ENCODE results near the gene BSG. TPM values are rescaled to one million over a fixed set of nuclear protein-coding genes. Genes with fewer than 3 reads are reported as not detected.

BSG gene
- total RNA-seq, 4 donors from 2014 or later, result 303 to 400 (median 324) TPM

- TF ChIP-seq CTCF (IDR thresholded peaks at IDR 0.05) (no peak), EP300 (IDR thresholded peaks at IDR 0.05) (no peak), POLR2A (IDR thresholded peaks at IDR 0.05) (no peak)
- H3K4me3 ChIP-seq, result no peak overlapping the region
- 86 to 89% methylated on average over 31 to 33 of the region's 46 CpGs for WGBS, 2 donors
- DNase-seq (ENCODE audit: low spot score in 2 of 2), result no peak
- no peaks in the 10 kb centered on the region for H3K27me3 ChIP-seq
- peaks cover 0 to 52% (median 22%) of the 10 kb centered on the region in 4 donors for H3K4me1 ChIP-seq
- no peaks in the 10 kb centered on the region for H3K9me3 ChIP-seq
- no peak overlapping the region for H3K27ac ChIP-seq
- peaks cover 4 to 65% (median 18%) of the 10 kb centered on the region in 3 donors for H3K36me3 ChIP-seq
Measured at GRCh38 chr19:579111-579841, 6.9 kb downstream of the BSG start.

- Histone ChIP-seq H3K36me3 (peaks cover 4 to 65% (median 18%) of the 10 kb centered on the region in 3 donors), H3K27ac (no peak overlapping the region), H3K4me3 (no peak overlapping the region), H3K27me3 (peaks cover 0 to 3% of the 10 kb centered on the region in 2 donors), H3K4me1 (peaks cover 0 to 48% (median 17%) of the 10 kb centered on the region in 4 donors), H3K9me3 (no peaks in the 10 kb centered on the region)
- DNase-seq (ENCODE audit: low spot score in 2 of 2), result no peak
- TF ChIP-seq CTCF (IDR thresholded peaks at IDR 0.05), result no peak
- TF ChIP-seq EP300 (IDR thresholded peaks at IDR 0.05), result no peak
- no peak for TF ChIP-seq POLR2A (IDR thresholded peaks at IDR 0.05)
- WGBS, 2 donors, result 56 to 91% methylated on average over 1 to 11 of the region's 11 CpGs
Measured at GRCh38 chr19:579842-580155, 7.4 kb downstream of the BSG start.

GRCh38 chr19:580274-580835 is 8.0 kb downstream of the BSG start:
- peaks cover 4 to 65% (median 18%) of the 10 kb centered on the region in 3 donors for H3K36me3 ChIP-seq
- H3K27ac ChIP-seq, result no peak overlapping the region
- H3K9me3 ChIP-seq, result no peaks in the 10 kb centered on the region
- 85 to 86% methylated on average over 14 to 21 of the region's 22 CpGs for WGBS, 2 donors
- TF ChIP-seq POLR2A (IDR thresholded peaks at IDR 0.05) (no peak), EP300 (IDR thresholded peaks at IDR 0.05) (no peak), CTCF (IDR thresholded peaks at IDR 0.05) (no peak)
- H3K4me1 ChIP-seq, result peaks cover 0 to 42% (median 12%) of the 10 kb centered on the region in 4 donors
- H3K4me3 ChIP-seq, result no peak overlapping the region
- no peak for DNase-seq (ENCODE audit: low spot score in 2 of 2)
- peaks cover 0 to 5% of the 10 kb centered on the region in 2 donors for H3K27me3 ChIP-seq

- Histone ChIP-seq H3K4me3 (no peak overlapping the region), H3K4me1 (peaks cover 0 to 30% (median 1%) of the 10 kb centered on the region in 4 donors), H3K27ac (no peak overlapping the region), H3K9me3 (no peaks in the 10 kb centered on the region), H3K36me3 (peaks cover 4 to 65% (median 18%) of the 10 kb centered on the region in 3 donors), H3K27me3 (peaks cover 0 to 9% of the 10 kb centered on the region in 2 donors)
- WGBS, 2 donors, result 79 to 83% methylated on average over 24 to 33 of the region's 40 CpGs
- no peak for DNase-seq (ENCODE audit: low spot score in 2 of 2)
- TF ChIP-seq CTCF (IDR thresholded peaks at IDR 0.05) (no peak), POLR2A (IDR thresholded peaks at IDR 0.05) (no peak), EP300 (IDR thresholded peaks at IDR 0.05) (no peak)
Measured at GRCh38 chr19:581399-582111, 9.2 kb downstream of the BSG start.
